A549 (cell line): ENCODE results near the gene CC2D2A.

Experiments used
- BHLHE40 ChIP-seq: IDR thresholded peaks from 2 replicates; pipeline ENCODE4 v1.6.1; 2012; ENCODE audit warnings: low read depth, low read length, inconsistent platforms
- TF ChIP-seq, protein P1 (sequence below): fragments of >200 bp; sonication (Bioruptor Twin); formaldehyde crosslinking; IDR thresholded peaks from 3 replicates; pipeline ENCODE4 v1.5.1; 2016

DNA sequence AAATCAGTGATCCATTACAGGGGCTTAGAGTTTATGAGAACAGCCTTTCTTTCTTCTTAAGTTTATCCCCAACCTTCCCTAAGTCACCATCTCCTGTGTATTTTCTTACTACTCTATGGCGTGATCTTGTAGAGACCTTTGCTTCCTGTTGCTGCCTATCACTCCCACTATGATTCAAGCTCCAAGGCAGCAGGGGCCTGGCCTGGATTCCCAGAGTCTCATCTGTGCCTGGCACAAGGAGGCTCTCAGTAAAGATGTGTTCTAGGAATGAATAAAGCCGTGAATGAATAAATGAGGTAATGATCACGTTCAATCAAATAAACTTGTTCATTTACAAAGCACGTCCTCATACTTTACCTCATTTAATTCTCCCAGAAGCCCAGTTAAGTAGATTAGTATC is 45.4 kb downstream of the CC2D2A start:
- TF ChIP-seq, protein P1, sequence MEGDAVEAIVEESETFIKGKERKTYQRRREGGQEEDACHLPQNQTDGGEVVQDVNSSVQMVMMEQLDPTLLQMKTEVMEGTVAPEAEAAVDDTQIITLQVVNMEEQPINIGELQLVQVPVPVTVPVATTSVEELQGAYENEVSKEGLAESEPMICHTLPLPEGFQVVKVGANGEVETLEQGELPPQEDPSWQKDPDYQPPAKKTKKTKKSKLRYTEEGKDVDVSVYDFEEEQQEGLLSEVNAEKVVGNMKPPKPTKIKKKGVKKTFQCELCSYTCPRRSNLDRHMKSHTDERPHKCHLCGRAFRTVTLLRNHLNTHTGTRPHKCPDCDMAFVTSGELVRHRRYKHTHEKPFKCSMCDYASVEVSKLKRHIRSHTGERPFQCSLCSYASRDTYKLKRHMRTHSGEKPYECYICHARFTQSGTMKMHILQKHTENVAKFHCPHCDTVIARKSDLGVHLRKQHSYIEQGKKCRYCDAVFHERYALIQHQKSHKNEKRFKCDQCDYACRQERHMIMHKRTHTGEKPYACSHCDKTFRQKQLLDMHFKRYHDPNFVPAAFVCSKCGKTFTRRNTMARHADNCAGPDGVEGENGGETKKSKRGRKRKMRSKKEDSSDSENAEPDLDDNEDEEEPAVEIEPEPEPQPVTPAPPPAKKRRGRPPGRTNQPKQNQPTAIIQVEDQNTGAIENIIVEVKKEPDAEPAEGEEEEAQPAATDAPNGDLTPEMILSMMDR: no peak
- no peak for TF ChIP-seq BHLHE40
